Measurements from ENCODE around the gene TXNDC11. TPM values are rescaled to one million over a fixed set of nuclear protein-coding genes. Genes with fewer than 3 reads are reported as not detected.

The TXNDC11 gene
- total RNA-seq, 5 donors from 2014 or later (not counting 1 experiment from before 2014, with no cell fraction given), result 44.0 to 76.3 (median 54.0) TPM

- 91% methylated on average over 5 of the region's 8 CpGs for WGBS (ENCODE audit: insufficient coverage)
These were observed 85.1 kb downstream of the TXNDC11 start for GRCh38 chr16:11657556-11657955.

GRCh38 chr16:11655655-11656054, 87.0 kb downstream of the TXNDC11 start:
- no peaks in the 10 kb centered on the region for H3K9me3 Mint-ChIP-seq
- POLR2A ChIA-PET, result interaction anchor here in 1 of 2 donors (0.6 kb wide), 1 partner anchor 13 kb away, joined by 3 read pairs; no protein-coding TSS in a partner anchor

More at GRCh38 chr16:11657556-11657955, 85.1 kb downstream of the TXNDC11 start:
- H3K27ac Mint-ChIP-seq, result no peak overlapping the region
- ATAC-seq (replicated peaks in 1 of 4) (no peak), DNase-seq (no peak)
- no peaks in the 10 kb centered on the region for H3K27me3 Mint-ChIP-seq
- H3K36me3 Mint-ChIP-seq, result no peaks in the 10 kb centered on the region
- Histone ChIP-seq H3K4me3 (ENCODE audit: control insufficient read depth in 1 of 2, extremely low read depth in 1 of 2, low read length in 1 of 2) (no peak overlapping the region), H3K27me3 (replicated peaks in 1 of 2; ENCODE audit: control insufficient read depth in 2 of 2, extremely low read depth in 1 of 2, insufficient read depth in 2 of 2, low read length in 1 of 2) (peaks cover 0 to 6% of the 10 kb centered on the region in 2 experiments), H3K4me1 (ENCODE audit: control insufficient read depth in 1 of 2, extremely low read depth in 1 of 2, insufficient read depth in 2 of 2, low read length in 2 of 2) (peaks cover 5 to 20% of the 10 kb centered on the region in 2 experiments), H3K36me3 (ENCODE audit: control insufficient read depth in 2 of 2, extremely low read depth in 1 of 2, insufficient read depth in 1 of 2, low read length in 1 of 2) (no peaks in the 10 kb centered on the region), H3K9me3 (no peaks in the 10 kb centered on the region), H3K27ac (ENCODE audit: low read length) (no peak overlapping the region)
- peaks cover 12 to 23% (median 13%) of the 10 kb centered on the region in 3 donors for H3K4me1 Mint-ChIP-seq
- CTCF ChIA-PET, result no interaction called here
- H3K4me3 Mint-ChIP-seq, result no peak overlapping the region
- POLR2A ChIA-PET, result no interaction called here
- no peaks in the 10 kb centered on the region for H3K9me3 Mint-ChIP-seq

GRCh38 chr16:11651796-11652195, 90.9 kb downstream of the TXNDC11 start:
- ATAC-seq (replicated peaks in 1 of 4) (no peak), DNase-seq (no peak)
- Mint-ChIP-seq H3K27me3 (no peaks in the 10 kb centered on the region), H3K4me1 (peaks cover 10 to 23% (median 12%) of the 10 kb centered on the region in 3 donors), H3K4me3 (no peak overlapping the region), H3K36me3 (no peaks in the 10 kb centered on the region), H3K27ac (no peak overlapping the region), H3K9me3 (no peaks in the 10 kb centered on the region)
- H3K36me3 ChIP-seq (ENCODE audit: control insufficient read depth in 2 of 2, extremely low read depth in 1 of 2, insufficient read depth in 1 of 2, low read length in 1 of 2), result no peaks in the 10 kb centered on the region
- H3K4me3 ChIP-seq (ENCODE audit: control insufficient read depth in 1 of 2, extremely low read depth in 1 of 2, low read length in 1 of 2), result no peak overlapping the region
- no CpG with 5 or more reads among the region's 8 CpGs for WGBS (ENCODE audit: insufficient coverage)
- H3K9me3 ChIP-seq, result no peaks in the 10 kb centered on the region
- H3K27me3 ChIP-seq (replicated peaks in 1 of 2; ENCODE audit: control insufficient read depth in 2 of 2, extremely low read depth in 1 of 2, insufficient read depth in 2 of 2, low read length in 1 of 2), result peaks cover 0 to 3% of the 10 kb centered on the region in 2 experiments
- H3K27ac ChIP-seq (ENCODE audit: low read length), result no peak overlapping the region
- ChIA-PET POLR2A (no interaction called here), CTCF (no interaction called here)
- peaks cover 5 to 19% of the 10 kb centered on the region in 2 experiments for H3K4me1 ChIP-seq (ENCODE audit: control insufficient read depth in 1 of 2, extremely low read depth in 1 of 2, insufficient read depth in 2 of 2, low read length in 2 of 2)

More at GRCh38 chr16:11655655-11656054, 87.0 kb downstream of the TXNDC11 start:
- H3K27ac Mint-ChIP-seq, result no peak overlapping the region
- 79% methylated on average over 2 of the region's 7 CpGs for WGBS (ENCODE audit: insufficient coverage)
- CTCF ChIA-PET, result interaction anchor here (0.6 kb wide), 2 partner anchors 17 to 123 kb away, joined by 3 to 4 read pairs; no protein-coding TSS in a partner anchor
- Histone ChIP-seq H3K27me3 (replicated peaks in 1 of 2; ENCODE audit: control insufficient read depth in 2 of 2, extremely low read depth in 1 of 2, insufficient read depth in 2 of 2, low read length in 1 of 2) (peaks cover 0 to 6% of the 10 kb centered on the region in 2 experiments), H3K27ac (ENCODE audit: low read length) (no peak overlapping the region), H3K36me3 (ENCODE audit: control insufficient read depth in 2 of 2, extremely low read depth in 1 of 2, insufficient read depth in 1 of 2, low read length in 1 of 2) (no peaks in the 10 kb centered on the region), H3K4me3 (ENCODE audit: control insufficient read depth in 1 of 2, extremely low read depth in 1 of 2, low read length in 1 of 2) (no peak overlapping the region), H3K9me3 (no peaks in the 10 kb centered on the region), H3K4me1 (ENCODE audit: control insufficient read depth in 1 of 2, extremely low read depth in 1 of 2, insufficient read depth in 2 of 2, low read length in 2 of 2) (peaks cover 5 to 19% of the 10 kb centered on the region in 2 experiments)
- no peak for DNase-seq
- H3K4me1 Mint-ChIP-seq, result peaks cover 10 to 33% (median 12%) of the 10 kb centered on the region in 3 donors
- ATAC-seq (replicated peaks in 1 of 4), result no peak
- no peaks in the 10 kb centered on the region for H3K36me3 Mint-ChIP-seq
- H3K27me3 Mint-ChIP-seq, result no peaks in the 10 kb centered on the region
- H3K4me3 Mint-ChIP-seq, result no peak overlapping the region

- 83% methylated on average over 9 of the region's 18 CpGs for WGBS (ENCODE audit: insufficient coverage)
- H3K27me3 ChIP-seq (replicated peaks in 1 of 2; ENCODE audit: control insufficient read depth in 2 of 2, extremely low read depth in 1 of 2, insufficient read depth in 2 of 2, low read length in 1 of 2), result peaks cover 0 to 3% of the 10 kb centered on the region in 2 experiments
- H3K27ac Mint-ChIP-seq, result no peak overlapping the region
- H3K36me3 ChIP-seq (ENCODE audit: control insufficient read depth in 2 of 2, extremely low read depth in 1 of 2, insufficient read depth in 1 of 2, low read length in 1 of 2), result no peaks in the 10 kb centered on the region
- peaks cover 5 to 19% of the 10 kb centered on the region in 2 experiments for H3K4me1 ChIP-seq (ENCODE audit: control insufficient read depth in 1 of 2, extremely low read depth in 1 of 2, insufficient read depth in 2 of 2, low read length in 2 of 2)
- peaks cover 10 to 23% (median 12%) of the 10 kb centered on the region in 3 donors for H3K4me1 Mint-ChIP-seq
- H3K9me3 Mint-ChIP-seq, result no peaks in the 10 kb centered on the region
- ChIA-PET POLR2A (interaction anchor here in 1 of 2 donors (0.7 kb wide), 1 partner anchor 418 kb away, joined by 4 read pairs; no protein-coding TSS in a partner anchor), CTCF (no interaction called here)
- no peak for ATAC-seq (replicated peaks in 1 of 4)
- no peaks in the 10 kb centered on the region for H3K9me3 ChIP-seq
- no peak overlapping the region for H3K4me3 ChIP-seq (ENCODE audit: control insufficient read depth in 1 of 2, extremely low read depth in 1 of 2, low read length in 1 of 2)
- no peak overlapping the region for H3K27ac ChIP-seq (ENCODE audit: low read length)
- no peak for DNase-seq
- no peaks in the 10 kb centered on the region for H3K27me3 Mint-ChIP-seq
- H3K4me3 Mint-ChIP-seq, result no peak overlapping the region
- no peaks in the 10 kb centered on the region for H3K36me3 Mint-ChIP-seq
These were observed 91.7 kb downstream of the TXNDC11 start for GRCh38 chr16:11650641-11651591.

- CTCF ChIA-PET, result interaction anchor here (0.6 to 0.7 kb wide), 3 partner anchors 13 to 251 kb away, joined by 3 to 4 read pairs (median 3); no protein-coding TSS in a partner anchor
- no peaks in the 10 kb centered on the region for H3K36me3 ChIP-seq (ENCODE audit: control insufficient read depth in 2 of 2, extremely low read depth in 1 of 2, insufficient read depth in 1 of 2, low read length in 1 of 2)
- no peak overlapping the region for H3K27ac Mint-ChIP-seq
- no peak overlapping the region for H3K4me3 Mint-ChIP-seq
- H3K4me1 ChIP-seq (ENCODE audit: control insufficient read depth in 1 of 2, extremely low read depth in 1 of 2, insufficient read depth in 2 of 2, low read length in 2 of 2), result peaks cover 4 to 8% of the 10 kb centered on the region in 2 experiments
- no peak for ATAC-seq (replicated peaks in 1 of 4)
- no peak overlapping the region for H3K4me3 ChIP-seq (ENCODE audit: control insufficient read depth in 1 of 2, extremely low read depth in 1 of 2, low read length in 1 of 2)
- H3K36me3 Mint-ChIP-seq, result no peaks in the 10 kb centered on the region
- H3K9me3 ChIP-seq, result no peaks in the 10 kb centered on the region
- peaks cover 0 to 3% of the 10 kb centered on the region in 2 experiments for H3K27me3 ChIP-seq (replicated peaks in 1 of 2; ENCODE audit: control insufficient read depth in 2 of 2, extremely low read depth in 1 of 2, insufficient read depth in 2 of 2, low read length in 1 of 2)
- POLR2A ChIA-PET, result interaction anchor here in 1 of 2 donors (0.5 to 0.6 kb wide), 2 partner anchors 82 to 193 kb away, joined by 3 to 4 read pairs; no protein-coding TSS in a partner anchor
- H3K27me3 Mint-ChIP-seq, result no peaks in the 10 kb centered on the region
- no peak overlapping the region for H3K27ac ChIP-seq (ENCODE audit: low read length)
- DNase-seq, result no peak
- H3K9me3 Mint-ChIP-seq, result no peaks in the 10 kb centered on the region
- H3K4me1 Mint-ChIP-seq, result peaks cover 6 to 17% (median 6%) of the 10 kb centered on the region in 3 donors
- no CpG with 5 or more reads among the region's 7 CpGs for WGBS (ENCODE audit: insufficient coverage)
These were observed 93.4 kb downstream of the TXNDC11 start for GRCh38 chr16:11649276-11649675.

GRCh38 chr16:11642765-11643116, 99.9 kb downstream of the TXNDC11 start:
- Mint-ChIP-seq H3K4me1 (peaks cover 15 to 21% (median 20%) of the 10 kb centered on the region in 3 donors), H3K36me3 (no peaks in the 10 kb centered on the region), H3K9me3 (no peaks in the 10 kb centered on the region), H3K27ac (no peak overlapping the region), H3K4me3 (no peak overlapping the region), H3K27me3 (no peaks in the 10 kb centered on the region)
- ChIA-PET POLR2A (interaction anchor here in 1 of 2 donors (0.7 kb wide), 1 partner anchor 13 kb away, joined by 3 read pairs; no protein-coding TSS in a partner anchor), CTCF (interaction anchor here (0.6 to 2.6 kb wide), 8 partner anchors 16 to 571 kb away, joined by 3 to 25 read pairs (median 4); no protein-coding TSS in a partner anchor)
- no peaks in the 10 kb centered on the region for H3K27me3 ChIP-seq (replicated peaks in 1 of 2; ENCODE audit: control insufficient read depth in 2 of 2, extremely low read depth in 1 of 2, insufficient read depth in 2 of 2, low read length in 1 of 2)
- H3K36me3 ChIP-seq (ENCODE audit: control insufficient read depth in 2 of 2, extremely low read depth in 1 of 2, insufficient read depth in 1 of 2, low read length in 1 of 2), result no peaks in the 10 kb centered on the region
- DNase-seq (no peak), ATAC-seq (replicated peaks in 1 of 4) (no peak)
- no peak overlapping the region for H3K27ac ChIP-seq (ENCODE audit: low read length)
- no peak overlapping the region for H3K4me3 ChIP-seq (ENCODE audit: control insufficient read depth in 1 of 2, extremely low read depth in 1 of 2, low read length in 1 of 2)
- H3K9me3 ChIP-seq, result no peaks in the 10 kb centered on the region
- H3K4me1 ChIP-seq (ENCODE audit: control insufficient read depth in 1 of 2, extremely low read depth in 1 of 2, insufficient read depth in 2 of 2, low read length in 2 of 2), result peaks cover 4 to 17% of the 10 kb centered on the region in 2 experiments
- WGBS (ENCODE audit: insufficient coverage), result 93% methylated on average over 2 of the region's 4 CpGs

Measured in T-cell (primary cell).